ENCODE measurements around the gene SCLY.
"Not testable (repeated sequence)": the region's sequence is repeated elsewhere in the genome, so short reads cannot be mapped to it uniquely, and the experiment has no call there.

Gene SCLY

DNA sequence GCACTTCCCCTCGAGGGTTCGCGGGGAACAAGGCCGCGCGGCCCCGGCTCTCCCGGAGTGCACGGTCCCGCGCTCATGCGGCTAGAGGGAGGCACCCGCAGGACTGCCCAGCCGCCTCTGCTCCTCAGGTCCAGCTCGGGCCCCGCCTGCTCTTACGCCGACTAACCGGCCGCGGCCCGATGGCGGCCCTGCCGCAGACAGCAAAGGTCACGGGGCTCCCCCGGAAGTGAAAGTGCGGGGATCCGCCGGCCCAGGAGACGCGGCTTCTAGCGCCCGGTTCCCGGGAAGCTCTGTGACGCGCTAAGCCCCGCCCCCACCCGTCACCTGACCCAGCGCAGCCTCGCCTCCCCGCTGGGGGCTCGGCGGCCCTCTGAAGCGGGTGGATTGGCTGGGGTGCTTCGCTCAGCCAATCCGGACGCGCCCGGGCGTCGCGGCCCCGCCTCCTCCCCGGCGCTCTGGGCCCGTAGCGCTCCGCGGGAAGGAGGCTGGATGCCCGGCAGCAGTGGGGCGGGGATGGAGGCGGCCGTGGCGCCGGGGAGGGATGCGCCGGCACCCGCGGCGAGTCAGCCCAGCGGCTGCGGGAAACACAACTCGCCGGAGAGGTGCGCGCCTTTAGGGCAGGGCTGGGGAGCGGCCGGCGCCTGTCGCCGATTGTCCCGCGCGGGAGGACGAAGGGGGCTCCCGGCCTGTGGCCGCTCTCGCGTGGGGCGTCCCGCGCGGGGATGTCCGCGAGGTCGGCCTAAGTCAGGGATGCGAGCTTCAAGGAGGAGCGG is at the start of gene SCLY:
Gene SCLY (plus strand): TSS at position 460 of the 773 bp plus-strand sequence. CDS start 54 bp downstream, at position 514.
- DNase-seq (ENCODE audit: low read depth) = peak; percentile 90

GRCh38 chr2:238013806-238014205 is 47.0 kb upstream of the SCLY start:
- DNase-seq (ENCODE audit: low read depth) = no peak

DNA sequence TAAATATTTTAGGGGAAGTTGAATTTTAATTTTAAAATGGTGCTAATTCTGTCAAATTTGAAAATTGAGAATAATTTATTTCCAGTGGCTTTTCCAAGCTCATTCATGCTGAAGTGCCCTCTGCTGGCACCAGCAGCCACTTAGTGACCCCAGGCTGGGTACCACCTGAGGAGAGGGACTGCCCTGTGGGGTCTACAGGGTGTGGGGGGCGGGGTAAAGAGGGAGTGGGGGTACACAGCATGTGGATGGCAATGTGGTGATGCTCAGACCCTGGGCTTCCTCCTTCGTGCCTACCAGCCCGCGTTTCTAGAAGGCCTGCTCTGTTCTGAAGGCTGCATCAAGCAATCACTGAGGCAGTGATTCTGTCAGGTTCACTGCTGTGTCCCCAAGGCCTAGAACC is 45.1 kb upstream of the SCLY start:
- no peak for DNase-seq (ENCODE audit: low read depth)

- no peak for DNase-seq (ENCODE audit: low read depth)
Observed at GRCh38 chr2:238016526-238016925, 44.3 kb upstream of the SCLY start.

DNA sequence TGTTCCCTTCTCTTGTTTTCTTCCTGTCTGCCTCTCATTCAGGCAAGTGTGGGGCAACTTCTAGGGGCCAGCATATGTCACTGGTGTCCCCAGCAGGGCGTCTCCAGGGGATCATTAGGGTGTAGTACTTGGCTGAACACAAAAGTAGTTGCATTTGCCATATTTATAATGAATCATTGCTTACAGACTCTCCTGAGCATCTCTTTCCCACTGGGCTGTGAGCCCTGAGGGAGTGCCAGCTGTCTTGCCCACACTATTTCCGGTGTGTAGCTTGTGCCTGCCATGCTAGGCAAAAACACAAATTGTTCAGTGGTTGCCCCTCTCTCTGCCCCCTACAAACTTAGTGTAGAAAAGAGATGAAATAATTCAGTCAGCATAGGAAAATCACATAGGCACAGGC is 40.8 kb upstream of the SCLY start:
- no peak for DNase-seq (ENCODE audit: low read depth)

DNA sequence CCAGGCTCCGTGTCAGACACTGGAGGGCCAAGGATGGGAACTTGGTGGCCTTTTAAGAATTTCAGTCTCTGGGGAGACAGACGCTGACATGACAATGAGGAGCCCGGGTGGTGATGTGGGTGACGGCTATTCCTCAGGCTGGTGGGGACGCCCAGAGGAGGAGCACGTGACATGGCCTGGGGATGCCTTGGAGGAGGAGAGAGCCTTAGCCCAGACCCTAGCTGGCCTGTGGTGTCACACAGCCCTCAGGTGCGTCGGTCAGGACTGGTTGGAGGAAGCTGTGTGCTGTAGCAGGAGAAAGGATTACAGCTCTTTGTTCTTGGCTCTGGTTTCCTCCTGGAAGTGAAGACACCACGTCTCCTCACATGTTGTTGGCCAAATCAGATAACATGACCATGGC is 40.0 kb upstream of the SCLY start:
- DNase-seq (ENCODE audit: low read depth) = no peak

- no peak for DNase-seq (ENCODE audit: low read depth)
Observed at GRCh38 chr2:238021327-238021726, 39.5 kb upstream of the SCLY start.

- DNase-seq (ENCODE audit: low read depth) = no peak
Observed at GRCh38 chr2:238022594-238023157, 38.1 kb upstream of the SCLY start.

DNA sequence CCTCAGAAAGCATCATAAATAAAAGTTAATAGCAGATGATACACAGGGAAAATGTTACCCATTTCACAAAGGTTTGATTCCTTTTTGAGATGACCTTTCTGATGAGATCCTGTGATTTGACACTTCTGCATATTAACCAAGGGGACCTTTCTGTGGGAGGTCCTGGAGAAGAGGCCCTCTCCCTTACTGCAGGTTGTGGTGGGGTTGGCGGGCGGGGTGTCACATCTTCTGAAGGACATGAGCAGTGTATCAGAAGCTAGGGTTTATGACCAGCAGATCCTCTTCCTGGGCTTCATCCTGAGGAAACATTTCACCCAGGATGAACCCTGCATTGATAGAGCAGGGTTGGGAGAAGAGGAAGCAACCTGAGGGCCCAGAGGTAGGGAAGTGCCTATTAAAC is 37.2 kb upstream of the SCLY start:
- DNase-seq (ENCODE audit: low read depth) = no peak

DNA sequence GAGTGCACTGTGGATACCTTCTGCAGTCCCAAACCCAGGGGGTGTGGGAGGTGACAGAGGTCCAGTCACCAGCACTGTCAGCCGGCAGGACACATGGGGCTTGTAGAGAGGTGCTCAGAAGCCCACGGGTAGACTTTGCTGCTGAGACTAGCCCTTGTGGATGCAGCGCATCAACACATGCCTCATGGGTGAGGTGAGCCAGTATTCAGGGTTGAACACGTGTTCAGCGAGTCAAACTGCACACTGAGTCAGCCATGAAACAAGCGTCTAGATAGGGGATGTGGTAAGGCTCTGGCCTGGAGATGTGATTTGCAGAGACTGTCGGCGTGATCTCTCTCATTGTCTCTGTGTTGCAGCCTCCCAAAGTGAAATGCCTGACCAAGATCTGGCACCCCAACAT is 35.8 kb upstream of the SCLY start:
- no peak for DNase-seq (ENCODE audit: low read depth)

- no peak for DNase-seq (ENCODE audit: low read depth)
Observed at GRCh38 chr2:238025741-238026360, 35.0 kb upstream of the SCLY start.

GRCh38 chr2:238027058-238027457 is 33.7 kb upstream of the SCLY start:
- no peak for DNase-seq (ENCODE audit: low read depth)

GRCh38 chr2:238027591-238028415 is 33.0 kb upstream of the SCLY start:
- DNase-seq (ENCODE audit: low read depth) = no peak

GRCh38 chr2:238029853-238030252 is 30.9 kb upstream of the SCLY start:
- no peak for DNase-seq (ENCODE audit: low read depth)

- no peak for DNase-seq (ENCODE audit: low read depth)
Observed at GRCh38 chr2:238030422-238031155, 30.2 kb upstream of the SCLY start.

DNA sequence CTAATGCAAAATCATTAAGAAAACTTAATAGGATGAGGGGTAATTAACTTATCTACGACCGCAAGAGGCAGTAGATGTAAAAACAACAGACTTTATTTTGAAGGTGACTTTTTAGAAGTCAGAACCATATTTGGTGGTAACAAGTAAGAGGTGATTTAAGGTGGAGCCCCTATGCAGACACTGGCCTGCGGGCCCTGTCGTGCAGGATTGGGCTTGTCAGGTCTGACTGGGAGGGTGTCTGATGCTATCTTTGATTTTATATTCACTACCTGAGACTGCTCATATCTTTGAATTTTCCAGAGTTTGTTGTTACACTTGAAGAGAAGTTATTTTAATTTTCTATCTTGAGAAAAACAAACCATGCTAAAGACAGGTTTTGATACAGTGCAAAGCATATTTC is 29.1 kb upstream of the SCLY start:
- no peak for DNase-seq (ENCODE audit: low read depth)

GRCh38 chr2:238032755-238033337 is 28.0 kb upstream of the SCLY start:
- no peak for DNase-seq (ENCODE audit: low read depth)

DNA sequence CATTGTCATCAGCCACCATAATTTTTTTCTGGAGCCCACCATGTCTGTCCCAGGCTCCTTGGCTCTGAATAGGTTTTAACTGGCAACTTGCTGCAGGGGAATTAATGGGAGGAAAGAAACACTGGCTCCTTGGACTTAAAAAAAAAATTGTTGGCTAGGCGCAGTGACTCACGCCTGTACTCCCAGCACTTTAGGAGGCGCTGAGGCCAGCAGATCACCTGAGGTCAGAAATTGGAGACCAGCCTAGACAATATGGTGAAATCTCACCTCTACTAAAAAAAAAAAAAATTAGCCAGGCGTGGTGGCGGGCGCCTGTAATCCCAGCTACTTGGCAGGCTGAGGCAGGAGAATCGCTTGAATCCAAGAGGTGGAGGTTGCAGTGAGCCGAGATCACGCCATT is 26.8 kb upstream of the SCLY start:
- DNase-seq (ENCODE audit: low read depth) = not testable (repeated sequence)

DNA sequence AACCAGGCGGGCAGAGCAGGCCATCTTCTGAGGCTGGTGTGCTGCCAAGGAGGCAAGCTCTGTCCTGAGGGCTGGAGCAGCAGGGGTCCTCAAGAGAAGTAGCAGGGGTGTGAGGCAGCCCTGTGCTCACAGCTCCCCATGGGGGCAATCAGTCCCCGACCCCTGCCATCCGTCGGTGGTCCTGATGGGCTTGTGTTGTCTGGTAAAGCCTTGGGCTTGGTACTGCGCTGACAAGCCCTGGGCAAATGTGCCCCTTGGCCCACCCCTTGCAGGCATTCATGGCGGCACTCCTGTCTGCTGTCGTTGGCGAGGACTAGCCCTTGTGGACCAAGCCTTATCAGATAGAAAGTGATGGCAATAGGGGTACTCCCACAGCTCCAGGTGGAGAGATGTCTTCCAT is 22.6 kb upstream of the SCLY start:
- no peak for DNase-seq (ENCODE audit: low read depth)

GRCh38 chr2:238039151-238039550 is 21.6 kb upstream of the SCLY start:
- DNase-seq (ENCODE audit: low read depth) = no peak

DNA sequence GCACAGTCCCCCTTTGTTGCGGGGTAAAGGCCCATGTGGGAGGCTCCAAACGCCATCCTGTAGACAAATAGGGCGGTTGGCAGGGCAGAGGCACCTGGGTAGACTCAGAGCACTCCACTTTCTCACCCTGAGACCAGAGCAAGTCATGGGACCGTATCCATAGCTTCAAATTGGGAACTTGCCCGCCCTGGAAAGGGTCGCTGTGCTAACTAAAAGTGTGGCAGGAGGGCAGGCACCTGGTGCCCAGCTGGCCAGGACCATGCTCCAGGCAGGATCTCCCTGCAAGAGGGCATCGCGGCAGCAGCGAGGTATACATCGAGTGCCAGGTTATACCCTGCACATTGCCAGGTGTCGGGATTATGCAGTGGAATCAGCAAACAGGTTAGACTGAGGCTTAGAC is 20.8 kb upstream of the SCLY start:
- DNase-seq (ENCODE audit: low read depth) = no peak

- DNase-seq (ENCODE audit: low read depth) = no peak
Observed at GRCh38 chr2:238040918-238041317, 19.9 kb upstream of the SCLY start.

Measured in CMK (cell line).